Activated CD8-positive, alpha-beta memory T cell treated with anti-CD3 and anti-CD28 coated beads, Interleukin-2, amount 50 U/mL, for 48 hours (primary cell): ENCODE data around the gene MUSK.
"Not testable (repeated sequence)": the region's sequence is repeated elsewhere in the genome, so short reads cannot be mapped to it uniquely, and the experiment has no call there.

ENCODE experiments used
- DNase-seq: peaks from one replicate; pipeline ENCODE4 v3.0.0-alpha.2; 2020

The MUSK gene

DNA sequence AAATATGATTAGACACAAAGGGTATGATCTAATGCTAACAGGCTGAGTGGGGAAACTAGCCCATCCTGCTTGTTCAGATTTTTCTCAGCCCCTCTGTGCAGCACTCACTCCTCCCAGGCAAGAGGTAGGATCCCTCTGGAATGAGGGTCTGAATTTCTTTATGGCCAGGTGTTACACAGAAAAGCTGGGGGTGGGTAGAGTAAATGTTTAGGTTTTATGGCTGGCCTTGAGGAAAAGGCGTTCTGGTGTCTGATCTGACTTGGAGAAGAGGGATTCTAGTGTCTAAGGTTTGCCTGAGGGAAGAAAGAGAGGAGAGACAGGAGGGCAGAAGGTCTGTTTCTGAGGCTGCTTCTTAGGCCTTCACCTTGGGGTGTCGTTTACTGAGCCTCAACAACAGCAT lies 97.3 kb downstream of the MUSK start:
- DNase-seq: no peak

DNA sequence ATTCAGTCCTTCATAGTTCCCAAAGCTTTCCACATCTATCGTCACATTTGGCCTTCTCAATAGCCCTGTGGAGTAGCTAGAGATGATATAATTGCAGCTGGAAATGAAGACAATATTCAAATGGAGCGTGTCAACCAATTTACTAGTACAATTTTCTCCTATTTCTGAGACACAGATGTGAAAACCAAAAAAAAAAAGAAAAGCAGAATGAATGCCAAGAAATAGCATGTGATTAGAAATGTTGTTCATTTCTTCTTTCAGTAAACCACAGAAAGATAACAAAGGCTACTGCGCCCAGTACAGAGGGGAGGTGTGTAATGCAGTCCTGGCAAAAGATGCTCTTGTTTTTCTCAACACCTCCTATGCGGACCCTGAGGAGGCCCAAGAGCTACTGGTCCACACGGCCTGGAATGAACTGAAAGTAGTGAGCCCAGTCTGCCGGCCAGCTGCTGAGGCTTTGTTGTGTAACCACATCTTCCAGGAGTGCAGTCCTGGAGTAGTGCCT lies 99.0 kb downstream of the MUSK start:
- no peak for DNase-seq

DNA sequence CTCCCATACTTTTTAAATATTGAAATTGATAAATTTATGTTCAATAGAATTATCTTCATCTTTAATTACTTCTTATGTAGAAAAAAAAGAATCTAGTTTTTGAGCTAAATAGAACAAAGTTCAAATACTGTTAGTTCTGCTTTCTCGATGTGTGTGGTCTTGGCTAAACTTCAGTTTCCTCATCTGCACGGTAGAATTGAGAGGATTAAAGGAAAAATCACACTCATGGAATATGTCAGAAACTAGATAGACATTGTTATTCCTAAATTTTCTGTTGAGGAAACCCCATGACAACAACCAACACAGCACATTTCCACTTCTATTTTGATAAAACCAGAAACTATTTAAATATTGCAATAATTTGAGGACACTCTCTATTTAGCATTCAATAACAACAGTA lies 100.3 kb downstream of the MUSK start:
- no peak for DNase-seq

DNA sequence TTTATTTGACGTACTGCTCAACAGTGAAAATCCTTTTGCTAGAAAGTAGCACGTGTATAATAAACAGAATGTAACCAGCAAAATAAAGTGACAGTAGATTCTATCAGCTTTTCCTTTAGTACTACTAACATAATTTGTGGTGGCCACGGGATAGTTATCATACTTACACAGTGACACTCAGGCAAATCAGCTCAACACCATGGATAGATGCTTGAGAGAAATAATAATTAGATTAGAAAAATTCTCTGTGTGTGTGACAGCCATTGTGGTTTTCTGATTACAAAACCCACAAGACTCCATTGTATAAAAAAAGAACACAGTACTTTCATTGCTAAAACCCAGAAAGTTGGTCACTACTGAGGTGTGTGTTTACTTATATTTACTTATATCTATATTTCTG lies 101.1 kb downstream of the MUSK start:
- DNase-seq: no peak

DNA sequence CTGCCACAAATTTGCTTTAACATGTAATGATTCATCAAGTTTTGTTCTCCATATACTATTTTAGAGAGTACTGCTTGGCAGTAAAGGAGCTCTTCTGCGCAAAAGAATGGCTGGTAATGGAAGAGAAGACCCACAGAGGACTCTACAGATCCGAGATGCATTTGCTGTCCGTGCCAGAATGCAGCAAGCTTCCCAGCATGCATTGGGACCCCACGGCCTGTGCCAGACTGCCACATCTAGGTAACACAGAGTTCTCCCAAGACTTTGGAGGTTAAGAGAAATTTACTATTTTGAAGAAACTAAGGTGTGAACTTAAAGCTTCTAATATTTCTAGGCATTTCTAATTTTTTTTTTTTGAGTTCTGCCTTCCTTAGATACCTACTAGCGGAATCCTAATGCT lies 107.1 kb downstream of the MUSK start:
- no peak for DNase-seq

DNA sequence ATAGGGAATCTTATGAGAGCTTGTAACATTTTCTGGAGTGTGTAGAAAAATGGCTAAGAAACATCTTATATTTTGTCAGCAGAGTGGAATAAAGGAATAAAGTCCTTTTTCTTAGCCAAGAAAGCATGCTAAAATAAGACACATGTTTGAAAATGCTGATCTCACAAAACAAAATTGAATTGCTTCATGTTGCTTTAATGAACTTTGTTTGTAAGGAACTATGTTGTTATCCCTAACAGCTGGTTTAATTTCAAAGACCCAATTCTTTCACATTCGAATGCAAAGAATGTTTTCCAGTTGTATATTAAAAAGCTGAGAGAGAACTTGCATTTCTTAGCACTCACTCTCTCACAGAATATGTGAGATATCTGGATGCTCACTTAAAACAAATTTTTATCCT lies 107.6 kb downstream of the MUSK start:
- DNase-seq: no peak

DNA sequence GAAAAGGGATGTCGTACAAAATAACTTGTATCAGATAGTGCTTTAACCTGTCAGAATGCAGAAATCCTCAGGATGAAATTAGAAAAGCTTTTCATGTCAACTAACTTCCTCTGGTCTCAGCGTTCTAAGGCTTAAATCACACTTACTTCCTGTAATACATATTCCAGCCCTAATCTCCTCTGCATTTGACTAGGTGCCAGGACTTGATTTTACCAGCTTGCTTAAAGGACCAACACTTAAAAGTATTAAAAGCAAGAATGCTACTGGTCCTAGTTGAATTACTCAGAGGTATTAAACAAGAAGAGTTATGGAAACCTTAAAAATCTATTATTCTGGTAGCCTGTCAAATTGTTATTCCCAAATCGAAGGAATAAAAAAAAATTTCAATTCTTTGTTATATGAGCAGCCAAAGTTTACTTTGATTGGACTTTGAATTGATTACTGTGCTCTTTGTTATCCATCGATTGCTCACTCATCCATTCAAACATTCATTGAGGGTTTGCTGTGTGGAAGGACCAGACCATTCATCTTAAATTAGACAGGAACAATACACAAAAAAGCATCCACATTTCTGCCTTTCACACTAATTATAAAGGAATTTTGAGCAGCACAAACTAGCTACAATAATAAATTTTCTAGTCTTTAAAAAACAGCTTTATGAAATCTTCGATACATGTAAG lies 108.7 kb downstream of the MUSK start:
- no peak for DNase-seq

DNA sequence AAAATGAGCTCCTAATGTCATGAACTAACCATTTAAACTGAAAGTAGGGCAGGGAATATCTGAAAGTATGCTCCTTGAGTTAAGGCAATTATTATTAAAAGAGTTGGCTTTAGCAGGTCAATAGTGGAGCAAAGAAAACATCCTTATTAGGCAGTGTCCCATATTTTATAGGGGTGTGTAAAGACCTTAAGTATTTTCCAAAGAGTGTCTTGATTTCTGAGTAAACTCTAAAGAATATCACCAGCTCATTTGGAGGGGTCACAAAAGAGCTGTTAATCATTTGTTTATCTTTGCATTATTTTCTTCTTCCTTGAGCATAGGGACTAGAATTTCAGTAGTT lies 109.3 kb downstream of the MUSK start:
- DNase-seq: no peak

DNA sequence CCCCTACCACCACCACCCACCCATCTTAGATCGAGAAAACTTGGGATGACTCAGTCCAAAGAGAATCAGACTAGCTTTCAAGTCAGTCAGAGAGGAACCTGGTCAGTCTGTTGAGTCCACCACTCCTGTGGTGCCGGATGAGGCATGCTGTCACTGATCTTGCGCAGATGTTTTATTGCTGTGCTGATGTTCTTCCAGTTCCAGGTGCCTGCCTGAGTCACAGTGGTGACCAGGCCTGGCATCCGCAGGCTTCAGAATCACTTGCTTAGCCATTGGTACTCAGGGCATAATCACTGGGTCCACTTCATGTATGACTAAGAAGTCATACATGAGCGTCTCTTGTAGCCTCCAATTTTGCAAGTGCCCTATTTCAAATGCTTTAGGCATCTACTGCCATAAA lies 114.1 kb downstream of the MUSK start:
- no peak for DNase-seq

DNA sequence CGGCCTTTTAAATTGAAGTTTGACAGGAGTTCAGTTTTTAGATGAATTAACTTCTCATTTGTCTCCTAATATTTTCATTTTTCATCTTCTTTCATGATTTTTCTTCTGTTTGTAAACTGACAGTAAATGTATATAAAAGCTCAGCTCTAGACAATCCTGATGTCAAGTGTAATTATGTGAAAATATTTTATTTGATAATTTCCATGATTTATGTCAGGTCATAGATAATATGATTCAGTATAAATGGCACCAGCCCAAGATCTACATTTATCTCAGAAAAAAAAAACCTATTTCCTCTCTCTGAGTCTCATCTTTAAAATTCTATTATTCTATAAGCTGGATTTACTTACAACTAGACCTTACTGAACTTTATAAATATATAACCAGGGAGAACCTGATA lies 115.7 kb downstream of the MUSK start:
- DNase-seq: no peak

DNA sequence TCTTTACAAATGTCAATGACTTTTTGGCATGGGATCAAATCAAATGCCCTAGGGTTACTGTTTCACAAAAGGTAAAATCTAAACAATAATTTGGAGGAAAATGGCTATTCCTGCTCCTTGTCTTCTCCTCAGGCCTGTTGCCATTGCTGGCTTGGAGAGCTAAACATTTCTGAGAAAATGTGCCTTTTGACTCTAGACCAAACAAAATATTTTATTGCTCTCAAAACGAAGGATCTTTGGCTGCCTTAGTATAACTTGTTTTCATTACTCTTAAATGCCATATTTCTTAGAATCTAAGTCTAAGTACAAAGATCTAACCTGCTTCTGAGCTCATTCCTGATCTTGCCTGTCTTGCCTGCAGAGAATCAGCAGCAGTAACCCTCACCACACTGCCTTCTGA lies 116.6 kb downstream of the MUSK start:
- no peak for DNase-seq

DNA sequence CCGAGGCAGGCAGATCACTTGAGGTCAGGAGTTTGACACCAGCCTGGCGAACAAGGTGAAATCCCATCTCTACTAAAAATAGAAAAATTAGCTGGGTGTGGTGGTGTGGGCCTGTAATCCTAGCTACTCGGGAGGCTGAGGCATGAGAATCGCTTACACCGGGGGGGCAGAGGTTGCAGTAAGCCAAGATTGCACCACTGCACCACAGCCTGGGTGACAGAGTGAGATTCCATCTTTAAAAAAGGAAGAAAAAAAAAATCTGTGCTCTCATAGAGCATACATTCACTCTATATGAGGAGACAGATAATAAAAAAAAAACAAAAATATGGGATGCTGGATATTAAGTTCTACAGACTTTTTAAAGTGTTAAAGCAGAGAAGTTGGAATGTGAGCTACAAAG lies 119.8 kb downstream of the MUSK start:
- DNase-seq: not testable (repeated sequence)

DNA sequence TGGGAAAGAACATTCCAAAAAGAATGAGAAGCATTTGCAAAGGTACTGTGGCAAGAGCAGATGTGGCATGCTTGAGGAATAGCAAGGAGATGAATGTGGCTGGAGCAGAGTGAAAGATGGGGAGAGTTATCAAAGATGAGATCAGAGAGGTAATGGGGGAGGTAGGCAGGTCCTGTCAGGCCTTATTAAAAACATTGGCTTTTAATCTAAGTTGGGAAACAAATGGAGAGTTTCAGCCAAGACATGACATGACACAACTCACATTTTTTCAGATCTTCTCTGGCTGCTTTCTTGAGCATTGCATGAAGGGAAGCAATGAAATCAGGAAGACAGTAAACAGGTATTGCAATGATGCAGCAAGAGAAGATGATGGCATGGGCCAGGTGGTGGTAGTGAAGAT lies 120.3 kb downstream of the MUSK start:
- no peak for DNase-seq

DNA sequence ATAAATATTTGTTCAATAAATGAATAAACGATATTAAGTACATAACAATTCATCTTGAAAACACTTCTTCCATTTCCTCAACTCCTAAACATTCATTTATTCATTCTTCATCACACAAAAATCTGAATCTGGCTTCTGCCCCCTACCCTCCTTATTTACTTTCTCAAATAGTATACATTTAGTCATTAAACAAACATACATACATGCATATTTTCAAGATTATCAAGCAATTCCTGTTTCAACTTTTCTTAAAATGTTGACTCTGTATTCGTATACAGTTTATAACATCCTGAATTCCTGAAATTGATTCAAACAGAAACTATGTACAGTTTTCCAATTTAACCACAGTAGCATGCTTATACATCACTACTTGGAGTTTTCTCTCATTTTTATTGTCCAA lies 129.0 kb downstream of the MUSK start:
- no peak for DNase-seq

DNA sequence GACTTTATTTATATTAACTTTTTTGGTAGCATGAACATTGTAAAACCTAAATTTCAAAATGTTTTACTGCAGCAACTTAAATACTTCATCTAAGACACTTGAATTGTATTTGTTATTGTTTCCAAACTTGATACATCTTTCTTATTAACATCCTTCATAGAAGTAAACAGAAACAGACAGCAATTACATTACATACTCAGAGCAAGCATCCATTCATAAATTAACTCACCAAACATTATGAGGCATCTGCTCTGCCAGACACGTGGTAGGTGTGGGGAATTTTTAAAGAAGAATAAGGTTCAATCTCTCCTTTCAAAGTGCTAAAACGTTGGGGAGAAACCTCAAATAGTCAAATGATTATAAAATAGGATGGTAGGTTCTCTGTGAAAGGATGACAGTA lies 130.8 kb downstream of the MUSK start:
- DNase-seq: no peak

DNA sequence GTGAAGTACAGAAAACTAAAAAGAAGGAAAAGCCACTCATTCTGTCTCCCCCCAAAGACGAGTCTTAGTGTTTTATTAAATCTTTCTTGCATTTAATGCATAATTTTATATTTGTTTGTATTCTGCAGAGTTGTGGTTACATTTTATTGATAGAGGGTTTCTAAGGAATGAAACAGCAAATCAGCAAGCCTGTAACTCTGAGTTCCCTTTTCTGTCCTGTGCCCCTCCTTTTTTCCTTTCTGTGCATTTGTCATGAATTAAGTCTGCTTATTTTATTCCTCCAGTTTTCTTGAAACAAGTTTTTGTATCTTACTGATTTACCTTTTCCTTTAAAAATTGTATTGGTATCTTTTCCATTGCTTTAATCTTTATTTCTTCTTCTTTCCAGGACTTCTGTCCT lies 132.8 kb downstream of the MUSK start:
- DNase-seq: no peak

DNA sequence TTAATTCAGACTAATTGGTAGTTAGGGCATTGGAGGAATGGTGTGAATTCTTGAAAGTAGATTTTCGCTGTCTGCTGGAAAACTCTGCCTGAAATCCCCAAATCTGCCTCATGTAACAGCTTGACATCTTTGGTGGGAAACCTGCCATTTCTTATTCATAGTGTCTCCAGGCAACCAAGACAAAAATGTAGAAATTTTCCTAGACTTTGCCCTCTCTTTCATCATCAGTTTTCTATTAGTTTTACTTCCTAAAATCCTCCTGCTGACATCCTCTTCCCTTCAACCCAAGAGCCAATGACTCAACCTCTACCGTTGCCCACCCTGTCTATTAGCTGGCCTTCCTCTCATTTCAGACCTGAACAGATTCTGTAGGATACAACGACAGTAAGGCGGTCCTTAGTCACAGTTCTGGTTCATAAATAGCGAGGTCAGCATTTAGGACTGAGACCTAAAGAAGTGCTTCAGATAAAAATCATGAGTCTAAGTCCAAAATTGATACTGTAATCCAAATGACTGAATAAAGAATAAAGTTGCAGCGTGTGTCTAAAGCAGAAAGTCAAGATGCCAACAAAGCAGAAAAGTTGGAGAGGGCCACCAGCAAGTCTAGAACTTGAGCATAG lies 133.9 kb downstream of the MUSK start:
- no peak for DNase-seq

DNA sequence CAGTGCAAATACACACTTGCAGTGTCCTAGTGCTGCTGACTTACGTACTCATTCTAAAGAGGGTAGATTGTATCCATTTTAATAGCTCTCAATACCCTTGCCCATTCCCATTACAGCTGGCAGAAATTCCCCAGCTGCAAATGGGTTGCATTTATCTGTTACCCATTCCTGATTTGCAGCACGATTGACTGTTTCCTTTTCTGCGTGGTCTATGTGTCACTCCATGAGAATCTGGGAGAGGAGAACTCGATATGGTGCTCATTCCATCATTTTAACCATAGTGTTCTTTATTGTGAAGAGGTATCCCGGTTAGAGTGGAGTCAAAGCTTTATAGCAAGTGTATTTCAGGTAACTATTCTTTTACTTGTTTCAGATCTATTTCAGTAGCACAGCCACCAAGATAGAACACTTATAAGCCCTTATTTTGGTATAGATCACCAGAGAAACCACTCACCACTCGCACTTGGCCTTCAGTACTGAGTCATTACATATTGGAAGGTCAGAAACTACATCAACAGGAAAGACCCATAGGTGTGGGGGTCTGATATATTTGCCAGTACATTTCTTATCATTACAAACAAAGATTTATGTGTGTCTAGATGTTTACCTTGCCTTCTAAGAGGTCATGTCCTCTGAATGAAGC lies 139.5 kb downstream of the MUSK start:
- DNase-seq: no peak

DNA sequence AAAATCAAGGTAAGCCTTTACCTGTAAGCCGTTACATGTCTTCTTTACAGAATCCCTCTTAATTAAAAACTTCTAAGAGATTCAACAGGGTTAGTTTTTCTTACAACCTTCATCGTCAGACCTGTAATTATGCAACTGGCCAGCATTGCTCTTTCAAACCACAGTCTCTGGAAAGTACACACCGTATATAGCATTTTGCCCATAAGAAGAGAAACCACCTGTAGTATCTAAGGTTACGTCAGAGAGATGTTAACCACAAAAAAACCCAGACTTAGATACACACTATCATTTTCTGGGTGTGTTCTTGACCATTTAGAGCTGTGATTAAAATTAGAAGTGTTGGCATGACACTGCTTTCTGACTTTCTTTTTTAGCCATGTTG lies 140.0 kb downstream of the MUSK start:
- DNase-seq: no peak

DNA sequence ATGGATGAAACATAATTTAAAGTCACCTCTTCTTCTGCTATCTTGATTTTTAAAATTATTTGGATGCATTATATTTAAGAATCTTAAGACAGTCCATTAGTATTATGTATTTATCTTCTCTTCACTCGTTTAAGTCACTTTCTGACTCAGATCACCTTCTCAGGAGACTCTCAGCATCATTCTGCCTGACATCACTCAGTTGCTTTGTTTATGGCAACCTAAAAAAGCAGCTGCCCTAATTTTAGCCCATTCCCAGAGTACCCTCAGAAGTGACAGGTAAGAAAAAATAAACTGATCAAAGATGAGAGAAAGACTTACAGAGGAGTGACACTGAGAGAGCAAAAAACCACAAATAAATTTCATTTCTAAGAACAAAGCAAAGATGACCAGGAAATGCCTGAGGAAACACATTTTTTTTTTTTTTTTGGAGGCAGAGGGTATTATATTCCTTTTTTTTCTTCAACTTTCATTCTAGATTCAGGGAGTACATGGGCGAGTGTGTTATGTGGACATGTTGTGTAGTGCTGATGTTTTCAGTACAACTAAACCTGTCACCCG lies 140.5 kb downstream of the MUSK start:
- DNase-seq: no peak

DNA sequence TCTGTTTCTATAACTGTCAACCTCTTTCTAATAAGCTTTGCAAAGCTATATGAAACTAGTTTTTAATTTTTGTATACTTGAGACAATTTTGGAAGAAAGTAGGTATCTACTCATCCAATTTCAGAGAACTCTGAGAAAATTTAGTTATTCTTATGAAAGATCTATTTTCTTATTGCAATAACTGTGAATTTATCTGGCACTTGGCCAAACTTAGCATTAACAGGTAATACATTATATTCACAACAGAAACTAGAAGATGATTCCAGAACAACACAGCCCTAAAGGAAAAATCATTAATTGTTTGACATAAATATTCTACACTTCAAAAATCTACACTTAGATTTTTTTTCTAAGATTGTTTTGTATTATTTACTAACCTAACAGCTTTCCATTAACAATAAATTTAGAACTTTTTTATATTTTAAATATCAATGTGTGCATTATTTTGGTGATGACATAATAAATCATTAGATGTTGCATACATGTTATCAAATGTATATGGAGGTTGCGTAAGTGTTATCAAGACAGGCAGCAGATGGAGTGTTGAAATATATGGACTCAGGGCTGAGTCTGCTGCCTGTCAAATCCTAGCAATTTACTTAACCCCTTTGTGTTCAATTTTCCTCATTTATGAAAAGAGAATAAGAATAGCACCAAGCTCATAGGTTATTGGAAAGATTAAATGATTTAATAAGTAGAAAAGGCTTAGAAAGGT lies 141.8 kb downstream of the MUSK start:
- DNase-seq: no peak

DNA sequence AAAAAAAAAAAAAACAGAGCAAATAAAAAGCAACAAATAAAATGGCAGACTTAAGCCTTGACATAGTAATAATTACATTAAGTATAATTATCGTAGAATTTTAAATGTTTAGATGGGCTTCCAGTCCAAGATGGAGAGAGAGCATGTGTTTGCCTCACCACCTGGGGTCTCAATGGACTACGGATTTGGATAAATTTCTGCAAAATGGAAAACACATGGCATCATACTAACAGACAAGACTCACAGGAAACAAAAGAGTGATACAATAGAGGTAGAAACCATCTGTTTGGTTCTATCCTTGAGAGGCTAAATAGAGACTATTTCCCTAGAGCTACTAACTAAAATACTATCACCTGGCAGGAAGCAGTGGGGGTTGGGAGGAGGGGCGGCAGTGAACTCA lies 144.3 kb downstream of the MUSK start:
- DNase-seq: no peak

DNA sequence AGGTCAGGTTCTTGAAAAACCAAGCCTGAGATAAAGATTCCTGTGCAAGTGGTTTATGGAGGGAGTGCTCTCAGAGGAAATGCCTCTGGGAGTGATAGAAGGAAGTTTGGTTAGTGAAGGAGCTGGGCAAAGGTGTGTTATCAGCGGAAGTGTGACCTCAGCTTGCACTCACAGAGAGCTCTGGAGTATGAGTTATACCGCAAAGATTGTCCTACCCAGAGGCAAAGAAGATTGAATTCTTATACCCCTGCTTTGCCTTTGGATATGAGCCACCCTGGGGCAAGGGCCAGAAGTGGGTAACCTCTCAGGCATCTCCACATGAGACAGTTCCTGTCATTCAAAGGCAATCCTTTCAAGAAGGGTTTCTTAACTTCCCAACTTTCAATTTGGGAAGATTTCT lies 145.6 kb downstream of the MUSK start:
- DNase-seq: no peak

DNA sequence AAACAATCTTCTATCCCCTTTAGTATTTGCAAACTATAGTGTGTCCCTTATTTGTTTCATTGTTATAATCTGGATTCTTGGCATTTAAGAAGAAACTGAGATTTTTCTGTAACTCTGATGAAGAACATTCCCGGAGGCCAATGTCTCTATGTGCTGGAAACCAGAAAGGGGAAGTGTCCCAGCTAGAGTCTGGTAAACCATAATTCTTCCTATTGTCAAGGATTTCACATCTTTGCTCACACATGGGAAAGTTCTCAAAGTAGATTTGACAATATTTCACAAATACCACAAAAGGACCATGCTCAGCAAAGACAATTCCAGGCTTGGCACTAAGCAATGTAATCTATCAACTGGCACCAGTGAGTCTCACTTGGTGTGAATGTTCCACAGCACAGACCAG lies 146.8 kb downstream of the MUSK start:
- no peak for DNase-seq
